Mammary epithelial cell (primary cell): ENCODE data around the gene SEMA4D.

Experiments used
- EZH2 ChIP-seq: IDR thresholded peaks from 2 replicates; pipeline ENCODE4 v1.6.1; 2012; ENCODE audit warnings: low read length, inconsistent platforms, borderline replicate concordance
- TF ChIP-seq, protein P1 (sequence below), 2 donors: IDR thresholded peaks in 1 of 2; conservative IDR thresholded peaks in 1 of 2; 2 replicates each; pipeline ENCODE4 v1.5.1; 2011 to 2012; ENCODE audit warnings: inconsistent platforms in 2 of 2, low read length in 2 of 2, mild to moderate bottlenecking in 2 of 2, control low read depth in 1 of 2, low read depth in 1 of 2; ENCODE audit not compliant: insufficient read depth in 1 of 2; ENCODE audit errors: extremely low read depth in 1 of 2

DNA sequence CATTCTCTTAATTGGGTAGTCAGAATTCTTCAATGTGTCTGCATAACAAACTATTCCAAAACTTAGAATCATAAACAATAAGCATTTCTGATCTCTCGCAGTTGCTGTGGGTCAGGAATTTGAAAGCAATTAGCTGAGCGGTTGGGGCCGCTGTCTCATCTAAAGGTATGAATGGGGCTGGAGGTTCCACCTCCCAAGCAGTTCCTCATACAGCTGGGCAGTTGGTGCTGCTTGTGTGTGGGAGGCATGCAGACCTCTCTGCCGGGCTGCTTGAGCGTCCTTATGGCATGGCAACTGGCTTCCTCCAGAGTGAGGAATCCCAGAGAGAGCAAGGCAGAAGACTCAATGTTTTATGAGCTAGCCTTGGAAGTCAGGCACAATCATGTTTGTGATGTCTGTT, 30.2 kb upstream of the SEMA4D start:
- TF ChIP-seq, protein P1, sequence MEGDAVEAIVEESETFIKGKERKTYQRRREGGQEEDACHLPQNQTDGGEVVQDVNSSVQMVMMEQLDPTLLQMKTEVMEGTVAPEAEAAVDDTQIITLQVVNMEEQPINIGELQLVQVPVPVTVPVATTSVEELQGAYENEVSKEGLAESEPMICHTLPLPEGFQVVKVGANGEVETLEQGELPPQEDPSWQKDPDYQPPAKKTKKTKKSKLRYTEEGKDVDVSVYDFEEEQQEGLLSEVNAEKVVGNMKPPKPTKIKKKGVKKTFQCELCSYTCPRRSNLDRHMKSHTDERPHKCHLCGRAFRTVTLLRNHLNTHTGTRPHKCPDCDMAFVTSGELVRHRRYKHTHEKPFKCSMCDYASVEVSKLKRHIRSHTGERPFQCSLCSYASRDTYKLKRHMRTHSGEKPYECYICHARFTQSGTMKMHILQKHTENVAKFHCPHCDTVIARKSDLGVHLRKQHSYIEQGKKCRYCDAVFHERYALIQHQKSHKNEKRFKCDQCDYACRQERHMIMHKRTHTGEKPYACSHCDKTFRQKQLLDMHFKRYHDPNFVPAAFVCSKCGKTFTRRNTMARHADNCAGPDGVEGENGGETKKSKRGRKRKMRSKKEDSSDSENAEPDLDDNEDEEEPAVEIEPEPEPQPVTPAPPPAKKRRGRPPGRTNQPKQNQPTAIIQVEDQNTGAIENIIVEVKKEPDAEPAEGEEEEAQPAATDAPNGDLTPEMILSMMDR (conservative IDR thresholded peaks at IDR 0.05 in 1 of 2, IDR thresholded peaks at IDR 0.05 in 1 of 2; ENCODE audit: extremely low read depth in 1 of 2, insufficient read depth in 1 of 2, low read depth in 1 of 2, low read length in 2 of 2): no peak
- TF ChIP-seq EZH2: no peak
